Measurements from ENCODE around the gene RCAN2.

Gene RCAN2

GRCh38 chr6:46220352-46221221 lies 270.7 kb downstream of the RCAN2 start:
- no peak overlapping the region for H3K27ac ChIP-seq
- TF ChIP-seq CTCF (conservative IDR thresholded peaks at IDR 0.05) = no peak

- TF ChIP-seq CTCF (conservative IDR thresholded peaks at IDR 0.05) = no peak
Measured at GRCh38 chr6:46219661-46220060, 271.6 kb downstream of the RCAN2 start.

GRCh38 chr6:46218457-46218856 lies 272.8 kb downstream of the RCAN2 start:
- no peak overlapping the region for H3K27ac ChIP-seq
- TF ChIP-seq CTCF (conservative IDR thresholded peaks at IDR 0.05) = no peak

More at GRCh38 chr6:46219661-46220060, 271.6 kb downstream of the RCAN2 start:
- H3K27ac ChIP-seq = no peak overlapping the region

- TF ChIP-seq CTCF (conservative IDR thresholded peaks at IDR 0.05) = no peak
- H3K27ac ChIP-seq = no peak overlapping the region
Measured at GRCh38 chr6:46217671-46218131, 273.5 kb downstream of the RCAN2 start.

- no peak for TF ChIP-seq CTCF (conservative IDR thresholded peaks at IDR 0.05)
- no peak overlapping the region for H3K27ac ChIP-seq
Measured at GRCh38 chr6:46216879-46217278, 274.4 kb downstream of the RCAN2 start.

- no peak for TF ChIP-seq CTCF (conservative IDR thresholded peaks at IDR 0.05)
Measured at GRCh38 chr6:46215777-46216176, 275.5 kb downstream of the RCAN2 start.

GRCh38 chr6:46215213-46215612 lies 276.0 kb downstream of the RCAN2 start:
- no peak overlapping the region for H3K27ac ChIP-seq

More at GRCh38 chr6:46215777-46216176, 275.5 kb downstream of the RCAN2 start:
- H3K27ac ChIP-seq = no peak overlapping the region

More at GRCh38 chr6:46215213-46215612, 276.0 kb downstream of the RCAN2 start:
- no peak for TF ChIP-seq CTCF (conservative IDR thresholded peaks at IDR 0.05)
